Keratinocyte (primary cell): Measurements from ENCODE around the gene SMAD7.

Source experiments
- CTCF ChIP-seq, 3 experiments: IDR thresholded peaks in 1 of 3; conservative IDR thresholded peaks in 1 of 3; optimal IDR thresholded peaks in 1 of 3; 2 replicates in 2 of 3; 3 replicates in 1 of 3; pipeline versions ENCODE3 to v1.5.1; 2011; ENCODE audit warnings: low read length in 3 of 3, mild to moderate bottlenecking in 3 of 3, moderate library complexity in 2 of 3, control low read depth in 1 of 3, inconsistent platforms in 1 of 3; ENCODE audit not compliant: insufficient read depth in 2 of 3; ENCODE audit errors: extremely low read depth in 1 of 3
- EZH2 ChIP-seq: IDR thresholded peaks from one replicate; pipeline ENCODE4 v1.6.1; 2012; ENCODE audit warnings: inconsistent platforms, mild to moderate bottlenecking, low read length, moderate library complexity

GRCh38 chr18:48884771-48885170 is 66.0 kb downstream of the SMAD7 start:
- TF ChIP-seq CTCF (optimal IDR thresholded peaks at IDR 0.05 in 1 of 3, IDR thresholded peaks at IDR 0.05 in 1 of 3, conservative IDR thresholded peaks at IDR 0.05 in 1 of 3; ENCODE audit: extremely low read depth in 1 of 3, insufficient read depth in 2 of 3, low read length in 3 of 3) (no peak), EZH2 (no peak)
